Measurements from ENCODE around the gene THSD4.

GRCh38 chr15:71545223-71545760 is 430.0 kb downstream of the THSD4 start:
- TF ChIP-seq, protein P1, sequence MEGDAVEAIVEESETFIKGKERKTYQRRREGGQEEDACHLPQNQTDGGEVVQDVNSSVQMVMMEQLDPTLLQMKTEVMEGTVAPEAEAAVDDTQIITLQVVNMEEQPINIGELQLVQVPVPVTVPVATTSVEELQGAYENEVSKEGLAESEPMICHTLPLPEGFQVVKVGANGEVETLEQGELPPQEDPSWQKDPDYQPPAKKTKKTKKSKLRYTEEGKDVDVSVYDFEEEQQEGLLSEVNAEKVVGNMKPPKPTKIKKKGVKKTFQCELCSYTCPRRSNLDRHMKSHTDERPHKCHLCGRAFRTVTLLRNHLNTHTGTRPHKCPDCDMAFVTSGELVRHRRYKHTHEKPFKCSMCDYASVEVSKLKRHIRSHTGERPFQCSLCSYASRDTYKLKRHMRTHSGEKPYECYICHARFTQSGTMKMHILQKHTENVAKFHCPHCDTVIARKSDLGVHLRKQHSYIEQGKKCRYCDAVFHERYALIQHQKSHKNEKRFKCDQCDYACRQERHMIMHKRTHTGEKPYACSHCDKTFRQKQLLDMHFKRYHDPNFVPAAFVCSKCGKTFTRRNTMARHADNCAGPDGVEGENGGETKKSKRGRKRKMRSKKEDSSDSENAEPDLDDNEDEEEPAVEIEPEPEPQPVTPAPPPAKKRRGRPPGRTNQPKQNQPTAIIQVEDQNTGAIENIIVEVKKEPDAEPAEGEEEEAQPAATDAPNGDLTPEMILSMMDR (IDR thresholded peaks at IDR 0.05), result no peak
- TF ChIP-seq POLR2A (IDR thresholded peaks at IDR 0.05), result no peak

All from upper lobe of left lung (tissue), 4 donors.